ENCODE data around the gene ASB13.

The ASB13 gene

GRCh38 chr10:5662708-5663579 lies 3.5 kb downstream of the ASB13 start:
- DNase-seq (ENCODE audit: low read depth) = no peak
- TF ChIP-seq CTCF (conservative IDR thresholded peaks at IDR 0.05; ENCODE audit: low read depth, low read length) = no peak
- H3K4me3 ChIP-seq (ENCODE audit: low read length) = no peak overlapping the region

GRCh38 chr10:5661043-5661442 lies 5.4 kb downstream of the ASB13 start:
- DNase-seq (ENCODE audit: low read depth) = no peak
- TF ChIP-seq CTCF (conservative IDR thresholded peaks at IDR 0.05; ENCODE audit: low read depth, low read length) = no peak
- no peak overlapping the region for H3K4me3 ChIP-seq (ENCODE audit: low read length)

GRCh38 chr10:5659702-5660528 lies 6.5 kb downstream of the ASB13 start:
- no peak for DNase-seq (ENCODE audit: low read depth)
- TF ChIP-seq CTCF (conservative IDR thresholded peaks at IDR 0.05; ENCODE audit: low read depth, low read length) = no peak
- no peak overlapping the region for H3K4me3 ChIP-seq (ENCODE audit: low read length)

DNA sequence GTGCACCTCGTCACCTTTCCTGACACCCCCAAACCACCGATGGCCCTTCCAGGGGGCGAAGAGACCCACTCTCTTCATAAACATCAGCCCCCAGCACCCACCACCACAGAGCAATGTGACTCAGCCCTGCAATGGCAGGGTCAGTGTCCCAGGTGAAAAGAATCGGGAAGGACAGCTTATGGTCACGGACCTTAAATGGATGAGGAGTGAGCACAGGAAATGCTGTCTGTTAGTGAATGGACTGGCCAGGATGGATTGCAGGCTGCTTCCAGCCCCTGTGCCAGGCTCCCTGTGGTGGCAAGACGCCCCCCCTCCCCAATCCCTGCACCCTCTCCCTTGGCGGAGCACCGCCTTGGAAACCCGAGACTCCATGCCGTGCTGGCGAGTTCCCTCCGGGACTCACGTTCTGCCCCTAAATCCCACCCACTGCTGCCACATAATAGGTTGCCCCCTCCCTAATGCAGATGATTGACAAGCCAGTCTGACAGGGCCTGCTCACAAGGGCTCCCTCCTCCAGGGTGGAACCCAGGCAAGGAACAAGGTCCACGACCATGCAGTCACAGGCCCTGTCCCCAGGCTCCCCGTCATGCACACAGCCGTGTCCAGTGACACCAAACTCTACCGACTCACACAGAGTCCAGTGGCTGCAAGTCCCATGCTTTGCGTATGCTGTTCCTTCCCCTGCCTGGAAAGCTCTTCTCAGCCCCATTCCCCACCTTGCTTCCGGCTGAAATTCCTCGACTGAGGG lies 7.3 kb downstream of the ASB13 start:
- no peak overlapping the region for H3K4me3 ChIP-seq (ENCODE audit: low read length)
- TF ChIP-seq CTCF (conservative IDR thresholded peaks at IDR 0.05; ENCODE audit: low read depth, low read length) = no peak
- no peak for DNase-seq (ENCODE audit: low read depth)

GRCh38 chr10:5656737-5657579 lies 9.4 kb downstream of the ASB13 start:
- H3K4me3 ChIP-seq (ENCODE audit: low read length) = no peak overlapping the region
- DNase-seq (ENCODE audit: low read depth) = no peak
- TF ChIP-seq CTCF (conservative IDR thresholded peaks at IDR 0.05; ENCODE audit: low read depth, low read length) = no peak

GRCh38 chr10:5655121-5655520 lies 11.3 kb downstream of the ASB13 start:
- DNase-seq (ENCODE audit: low read depth) = no peak
- H3K4me3 ChIP-seq (ENCODE audit: low read length) = no peak overlapping the region
- TF ChIP-seq CTCF (conservative IDR thresholded peaks at IDR 0.05; ENCODE audit: low read depth, low read length) = no peak

Data from retinal pigment epithelial cell (primary cell).